ENCODE results near the gene CYP19A1.

The CYP19A1 gene

DNA sequence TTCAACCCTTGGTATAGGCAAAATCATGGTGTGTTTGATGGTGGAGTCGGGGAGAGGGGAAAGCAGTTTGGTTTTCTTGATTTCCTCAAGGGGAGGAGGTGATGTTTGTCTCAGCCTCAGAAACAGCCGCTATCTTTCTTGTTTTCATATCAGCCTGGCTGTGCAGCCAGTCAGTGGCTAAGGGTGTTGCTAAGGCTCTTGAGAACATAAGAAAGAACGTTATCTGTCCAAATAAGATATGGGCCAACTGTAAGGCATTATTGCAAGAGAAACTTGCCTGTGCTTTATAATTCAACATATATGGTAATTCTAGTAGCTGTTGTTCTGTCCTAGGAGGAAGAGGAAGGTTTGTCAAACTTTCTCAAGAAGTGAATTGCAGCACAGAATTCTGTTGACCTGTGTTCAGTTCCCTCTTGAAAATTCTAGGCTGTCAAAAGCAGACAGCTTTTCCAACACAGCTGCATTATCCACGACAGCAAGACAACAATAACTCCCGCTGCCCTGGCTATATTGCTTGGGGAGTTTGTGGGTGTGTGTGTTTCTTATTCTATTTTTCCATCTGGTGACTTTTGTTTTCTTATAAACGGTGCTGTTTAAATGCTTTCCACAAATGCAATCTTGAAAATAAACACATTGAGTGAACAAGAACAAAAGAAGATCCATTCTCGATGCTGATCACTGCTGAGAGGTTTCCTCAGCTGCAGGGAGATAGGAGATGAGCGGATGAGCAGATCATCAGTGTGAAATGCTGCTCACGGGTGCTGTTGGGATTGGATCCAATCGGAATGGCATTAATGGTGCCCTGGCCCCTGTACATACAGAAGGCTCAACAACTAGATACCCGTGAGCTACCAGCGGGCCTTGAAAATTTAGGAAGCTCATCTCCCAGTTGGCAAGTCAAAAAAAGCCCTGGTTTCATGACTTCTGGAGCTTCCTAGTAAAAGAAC, 152.9 kb downstream of the CYP19A1 start:
- DNase-seq = no peak

GRCh38 chr15:51184627-51185026, 153.8 kb downstream of the CYP19A1 start:
- Mint-ChIP-seq H3K9me3 (no peaks in the 10 kb centered on the region), H3K4me1 (no peaks in the 10 kb centered on the region), H3K36me3 (no peaks in the 10 kb centered on the region), H3K27ac (no peak overlapping the region), H3K4me3 (no peak overlapping the region), H3K27me3 (peaks cover 16% of the 10 kb centered on the region)
- CTCF ChIA-PET = interaction anchor here (1.0 to 2.2 kb wide), 3 partner anchors 8 to 51 kb away, joined by 3 to 11 read pairs (median 9); no protein-coding TSS in a partner anchor
- no peak for DNase-seq

More for the DNA sequence above, 152.9 kb downstream of the CYP19A1 start:
- Mint-ChIP-seq H3K4me1 (no peaks in the 10 kb centered on the region), H3K36me3 (no peaks in the 10 kb centered on the region), H3K27me3 (peaks cover 19% of the 10 kb centered on the region), H3K27ac (no peak overlapping the region), H3K9me3 (no peaks in the 10 kb centered on the region), H3K4me3 (no peak overlapping the region)
- CTCF ChIA-PET = interaction anchor here (1.0 to 2.2 kb wide), 2 partner anchors 23 to 52 kb away, joined by 3 to 11 read pairs; no protein-coding TSS in a partner anchor

DNA sequence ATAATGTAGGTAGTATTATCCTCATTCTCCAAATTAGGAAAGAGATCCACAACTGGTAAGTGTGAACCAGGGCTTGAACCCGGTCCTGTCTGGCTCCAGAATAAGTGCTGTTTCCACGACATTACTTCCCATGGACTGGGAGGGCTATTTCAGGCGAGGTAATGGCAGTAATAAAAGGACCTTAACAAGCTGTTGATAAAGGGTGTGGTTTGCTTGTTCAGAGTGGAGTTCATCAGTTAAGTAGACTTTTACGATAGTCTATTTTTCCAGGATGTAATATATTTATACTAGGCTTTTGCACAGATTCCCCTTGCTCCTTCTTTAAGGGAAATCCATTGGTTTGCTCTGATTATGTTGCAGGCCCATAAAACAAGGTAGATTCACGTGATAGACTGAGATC, 155.3 kb downstream of the CYP19A1 start:
- no peak for DNase-seq
- CTCF ChIA-PET = interaction anchor here (0.5 to 2.0 kb wide), 2 partner anchors 10 to 234 kb away, joined by 3 to 9 read pairs; no protein-coding TSS in a partner anchor
- Mint-ChIP-seq H3K4me1 (no peaks in the 10 kb centered on the region), H3K36me3 (no peaks in the 10 kb centered on the region), H3K4me3 (no peak overlapping the region), H3K9me3 (no peaks in the 10 kb centered on the region), H3K27me3 (peaks cover 16% of the 10 kb centered on the region), H3K27ac (no peak overlapping the region)

GRCh38 chr15:51181905-51182304, 156.5 kb downstream of the CYP19A1 start:
- no peaks in the 10 kb centered on the region for H3K9me3 Mint-ChIP-seq
- CTCF ChIA-PET = interaction anchor here (1.2 to 1.7 kb wide), 2 partner anchors 11 to 19 kb away, joined by 4 to 8 read pairs; no protein-coding TSS in a partner anchor
- peaks cover 16% of the 10 kb centered on the region for H3K27me3 Mint-ChIP-seq
- no peak overlapping the region for H3K4me3 Mint-ChIP-seq
- H3K36me3 Mint-ChIP-seq = no peaks in the 10 kb centered on the region
- no peaks in the 10 kb centered on the region for H3K4me1 Mint-ChIP-seq
- DNase-seq = no peak
- H3K27ac Mint-ChIP-seq = no peak overlapping the region

DNA sequence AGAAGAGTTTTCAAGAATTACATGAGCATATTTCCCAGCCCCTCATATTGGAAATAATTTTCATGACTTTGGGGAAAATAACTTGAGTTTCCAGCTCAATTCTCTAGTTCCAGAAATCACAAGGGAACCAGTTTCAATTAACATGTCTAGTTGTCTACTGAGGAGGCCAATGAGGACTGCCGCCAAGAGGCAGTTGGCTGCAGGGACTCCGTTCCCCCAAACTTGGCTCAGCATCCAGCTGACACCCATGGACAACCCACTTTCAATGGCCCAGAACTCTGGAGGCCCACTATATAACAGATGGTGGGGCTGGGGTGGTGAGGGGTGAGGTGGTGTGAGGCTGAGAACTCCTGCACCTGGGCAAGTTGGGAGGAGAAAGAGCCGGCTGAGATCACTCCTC, 157.2 kb downstream of the CYP19A1 start:
- no peaks in the 10 kb centered on the region for H3K9me3 Mint-ChIP-seq
- H3K36me3 Mint-ChIP-seq = no peaks in the 10 kb centered on the region
- no peak overlapping the region for H3K27ac Mint-ChIP-seq
- CTCF ChIA-PET = interaction anchor here (1.2 to 1.7 kb wide), 2 partner anchors 12 to 18 kb away, joined by 4 to 8 read pairs; no protein-coding TSS in a partner anchor
- no peak for DNase-seq
- no peak overlapping the region for H3K4me3 Mint-ChIP-seq
- H3K27me3 Mint-ChIP-seq = peaks cover 12% of the 10 kb centered on the region
- H3K4me1 Mint-ChIP-seq = no peaks in the 10 kb centered on the region

- H3K4me1 Mint-ChIP-seq = no peaks in the 10 kb centered on the region
- no peaks in the 10 kb centered on the region for H3K36me3 Mint-ChIP-seq
Measured at GRCh38 chr15:51180534-51180933, 157.9 kb downstream of the CYP19A1 start.

DNA sequence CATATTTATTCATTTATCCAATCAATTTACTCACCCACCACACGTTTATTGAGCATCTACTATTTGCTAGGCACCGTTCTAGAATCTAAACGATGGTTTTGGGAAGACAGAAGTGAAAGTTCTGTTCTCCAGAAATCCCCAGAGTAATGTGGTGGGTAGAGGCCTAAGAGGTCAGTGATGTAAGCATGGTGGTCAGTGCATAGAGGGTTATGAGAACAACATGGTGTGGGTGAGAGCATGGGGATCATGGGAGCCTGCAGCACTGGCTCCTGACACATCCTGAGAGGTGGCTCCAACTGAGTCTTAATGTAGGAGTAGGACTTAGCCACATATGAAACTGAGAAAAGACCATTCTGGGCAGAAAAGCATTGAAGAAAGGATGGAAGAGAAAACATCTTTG, 158.4 kb downstream of the CYP19A1 start:
- no peak overlapping the region for H3K27ac Mint-ChIP-seq
- H3K36me3 Mint-ChIP-seq = no peaks in the 10 kb centered on the region
- no peaks in the 10 kb centered on the region for H3K4me1 Mint-ChIP-seq
- CTCF ChIA-PET = no interaction called here
- H3K9me3 Mint-ChIP-seq = no peaks in the 10 kb centered on the region
- peaks cover 8% of the 10 kb centered on the region for H3K27me3 Mint-ChIP-seq
- no peak for DNase-seq
- H3K4me3 Mint-ChIP-seq = no peak overlapping the region

More at GRCh38 chr15:51180534-51180933, 157.9 kb downstream of the CYP19A1 start:
- Mint-ChIP-seq H3K27ac (no peak overlapping the region), H3K27me3 (peaks cover 8% of the 10 kb centered on the region), H3K4me3 (no peak overlapping the region), H3K9me3 (no peaks in the 10 kb centered on the region)
- CTCF ChIA-PET = no interaction called here
- DNase-seq = no peak

DNA sequence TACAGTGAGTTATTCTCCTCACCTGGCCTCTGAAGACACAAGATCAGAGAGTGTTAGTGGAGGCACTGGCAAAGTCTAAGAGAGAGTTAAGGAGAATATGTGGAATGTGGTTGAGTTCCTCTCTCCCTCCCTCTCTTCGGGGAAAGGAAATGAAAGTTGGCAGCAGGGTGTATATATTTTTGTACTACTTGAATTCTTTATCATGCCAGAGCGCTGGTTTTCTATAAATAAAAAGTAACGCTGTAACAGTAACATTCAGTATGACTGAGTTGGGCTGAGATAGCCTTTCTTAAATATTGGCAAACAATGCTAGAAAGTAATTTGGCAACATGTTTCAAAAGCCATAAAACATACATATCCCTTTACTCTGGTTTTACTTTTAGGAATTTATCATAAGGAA, 166.2 kb downstream of the CYP19A1 start:
- Mint-ChIP-seq H3K36me3 (no peaks in the 10 kb centered on the region), H3K27me3 (peaks cover 11% of the 10 kb centered on the region), H3K9me3 (no peaks in the 10 kb centered on the region), H3K27ac (no peak overlapping the region), H3K4me1 (no peaks in the 10 kb centered on the region), H3K4me3 (no peak overlapping the region)
- CTCF ChIA-PET = interaction anchor here (1.3 kb wide), 1 partner anchor 9 kb away, joined by 6 read pairs; no protein-coding TSS in a partner anchor
- no peak for DNase-seq

DNA sequence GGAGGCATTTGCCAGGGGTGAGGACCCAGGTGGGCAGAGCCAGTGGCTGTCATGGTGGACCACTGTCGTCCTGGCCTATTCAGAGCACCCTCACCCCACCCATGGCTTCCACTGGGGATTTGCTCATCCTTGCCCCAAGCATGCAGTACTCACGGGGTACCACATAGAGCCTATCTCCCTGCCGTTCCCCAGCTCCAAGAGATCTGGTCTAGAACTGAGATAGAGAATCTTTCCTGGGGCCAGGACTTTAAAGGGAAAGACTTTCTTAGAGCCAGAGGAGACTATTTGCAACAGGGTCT, 166.8 kb downstream of the CYP19A1 start:
- no peaks in the 10 kb centered on the region for H3K36me3 Mint-ChIP-seq
- no peak for DNase-seq
- no peak overlapping the region for H3K4me3 Mint-ChIP-seq
- H3K27ac Mint-ChIP-seq = no peak overlapping the region
- H3K27me3 Mint-ChIP-seq = peaks cover 11% of the 10 kb centered on the region
- H3K9me3 Mint-ChIP-seq = no peaks in the 10 kb centered on the region
- CTCF ChIA-PET = interaction anchor here (1.3 kb wide), 1 partner anchor 8 kb away, joined by 6 read pairs; no protein-coding TSS in a partner anchor
- no peaks in the 10 kb centered on the region for H3K4me1 Mint-ChIP-seq

DNA sequence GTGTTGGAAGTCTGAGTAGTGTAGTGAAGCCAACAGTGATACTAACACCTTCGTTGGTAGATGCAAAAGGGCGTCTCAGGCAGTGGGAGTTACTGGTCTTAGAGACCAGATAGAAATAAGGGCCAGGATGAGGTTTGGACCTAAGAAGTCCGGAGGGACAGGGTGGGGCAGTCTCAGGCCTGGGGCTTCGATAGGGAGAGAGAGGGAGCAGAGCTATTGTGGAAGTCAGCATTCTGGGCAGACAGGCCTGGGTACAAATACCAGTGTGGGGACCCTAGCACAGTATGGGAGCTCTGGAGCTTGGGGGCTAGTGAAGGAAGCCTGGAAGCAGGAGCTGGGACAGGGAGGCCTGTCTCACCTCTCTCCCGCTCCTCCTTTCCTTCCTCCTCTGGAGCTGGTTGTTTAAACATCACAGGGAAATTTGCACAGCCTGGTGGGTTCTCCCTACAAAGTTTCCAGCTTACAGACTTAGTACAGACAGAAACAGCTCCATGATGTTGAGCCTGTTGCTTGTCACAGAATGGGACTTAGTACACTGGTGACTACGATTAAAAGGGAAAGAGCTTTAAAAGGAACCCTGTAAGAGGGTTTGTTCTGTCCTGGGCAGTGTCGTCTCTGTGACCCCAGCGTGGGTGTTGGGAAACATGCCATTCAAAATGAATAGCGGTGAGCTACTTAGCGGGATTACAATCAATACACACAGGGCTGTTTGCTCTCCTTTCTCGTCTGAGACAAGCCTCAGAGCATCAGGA, 167.3 kb downstream of the CYP19A1 start:
- H3K27ac Mint-ChIP-seq = no peak overlapping the region
- H3K27me3 Mint-ChIP-seq = peaks cover 11% of the 10 kb centered on the region
- no peaks in the 10 kb centered on the region for H3K36me3 Mint-ChIP-seq
- H3K9me3 Mint-ChIP-seq = no peaks in the 10 kb centered on the region
- CTCF ChIA-PET = interaction anchor here (0.5 to 1.3 kb wide), 3 partner anchors 8 to 366 kb away, joined by 3 to 6 read pairs (median 3); no protein-coding TSS in a partner anchor
- no peaks in the 10 kb centered on the region for H3K4me1 Mint-ChIP-seq
- no peak overlapping the region for H3K4me3 Mint-ChIP-seq
- DNase-seq = no peak

DNA sequence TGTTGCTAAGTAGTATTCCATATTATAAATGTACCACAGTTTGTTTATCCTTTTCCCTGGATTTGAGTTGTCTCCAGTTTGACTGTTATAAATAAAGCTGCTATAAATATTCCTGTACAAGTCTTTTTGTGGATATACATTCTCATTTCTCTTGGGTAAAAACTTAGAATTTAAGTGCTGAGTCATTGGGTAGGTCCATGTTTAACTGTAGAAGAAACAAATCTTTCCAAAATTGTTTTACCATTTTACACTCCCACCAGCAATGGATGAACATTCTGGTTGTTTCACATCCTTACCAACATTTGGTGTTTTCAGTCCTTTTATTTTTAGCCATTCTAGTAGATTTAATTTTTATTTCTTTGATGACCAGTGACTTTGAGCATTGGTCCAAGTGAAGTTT, 169.7 kb downstream of the CYP19A1 start:
- Mint-ChIP-seq H3K4me1 (no peaks in the 10 kb centered on the region), H3K9me3 (no peaks in the 10 kb centered on the region), H3K4me3 (no peak overlapping the region), H3K36me3 (no peaks in the 10 kb centered on the region), H3K27me3 (peaks cover 16% of the 10 kb centered on the region), H3K27ac (no peak overlapping the region)
- DNase-seq = no peak
- CTCF ChIA-PET = no interaction called here

GRCh38 chr15:51163843-51164242, 174.6 kb downstream of the CYP19A1 start:
- Mint-ChIP-seq H3K27ac (no peak overlapping the region), H3K4me1 (no peaks in the 10 kb centered on the region), H3K4me3 (no peak overlapping the region), H3K36me3 (no peaks in the 10 kb centered on the region), H3K9me3 (no peaks in the 10 kb centered on the region), H3K27me3 (peaks cover 20% of the 10 kb centered on the region)
- CTCF ChIA-PET = interaction anchor here (1.0 to 5.0 kb wide), 13 partner anchors 8 to 335 kb away, joined by 3 to 64 read pairs (median 6); no protein-coding TSS in a partner anchor
- no peak for DNase-seq

DNA sequence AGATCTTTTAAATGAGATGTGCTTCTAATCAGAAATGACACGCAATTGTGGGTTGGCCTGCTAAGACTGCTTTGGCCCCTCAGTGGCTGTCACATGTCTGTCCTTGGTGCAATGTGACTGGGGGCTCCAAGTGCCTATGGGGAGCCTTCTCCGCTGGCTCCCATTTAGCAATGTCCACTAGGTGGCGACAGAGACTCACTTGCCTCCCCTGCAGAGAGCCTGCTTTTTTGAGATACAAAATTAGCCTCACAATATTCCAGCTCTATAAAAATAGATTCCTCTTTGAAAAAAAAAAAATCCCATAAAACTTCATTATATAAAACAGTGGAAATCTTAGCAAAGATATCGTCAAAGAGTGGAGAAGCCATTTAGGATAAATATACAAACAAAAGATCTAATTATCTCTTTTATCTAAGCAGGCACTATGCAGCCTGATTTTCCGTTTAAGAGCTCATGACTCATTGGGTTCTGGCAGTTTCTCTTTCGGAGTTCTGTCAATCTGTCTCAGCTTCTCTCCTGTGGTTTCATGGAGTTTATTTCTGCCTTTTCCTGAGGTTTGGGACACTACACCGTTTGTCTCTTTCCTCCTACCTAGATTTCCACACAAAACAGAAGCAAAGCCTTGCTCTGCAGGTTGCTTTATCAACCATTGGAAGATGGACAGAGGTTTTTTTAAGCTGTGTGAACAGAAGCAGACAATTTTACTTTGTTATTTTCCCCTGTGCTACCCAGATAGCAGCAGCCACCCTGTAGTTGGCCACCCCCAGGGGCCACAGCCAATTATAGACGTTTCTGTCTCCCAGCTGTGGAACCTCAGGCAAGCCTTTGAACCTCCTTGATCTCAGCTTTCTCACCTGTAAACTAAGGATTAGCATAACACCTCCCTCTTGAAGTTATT, 175.3 kb downstream of the CYP19A1 start:
- CTCF ChIA-PET = interaction anchor here (0.5 to 5.0 kb wide), 39 partner anchors 8 to 560 kb away, joined by 3 to 64 read pairs (median 4); no protein-coding TSS in a partner anchor
- no peaks in the 10 kb centered on the region for H3K36me3 Mint-ChIP-seq

More for the DNA sequence above, 175.3 kb downstream of the CYP19A1 start:
- H3K27ac Mint-ChIP-seq = no peak overlapping the region
- H3K4me3 Mint-ChIP-seq = no peak overlapping the region
- DNase-seq = peak; percentile 71
- no peaks in the 10 kb centered on the region for H3K4me1 Mint-ChIP-seq
- no peaks in the 10 kb centered on the region for H3K9me3 Mint-ChIP-seq
- peaks cover 20% of the 10 kb centered on the region for H3K27me3 Mint-ChIP-seq
